Subcutaneous adipose tissue (tissue), 4 donors: ENCODE results near the gene USP28. TPM values are rescaled to one million over a fixed set of nuclear protein-coding genes. Genes with fewer than 3 reads are reported as not detected.

Experiments
- CTCF ChIP-seq: fragments of 450-650 bp; IDR thresholded peaks from one replicate; pipeline ENCODE4 v1.5.1; 2016; ENCODE audit warnings: low read depth, mild to moderate bottlenecking, control low read depth, antibody characterized with exemption, moderate library complexity
- total RNA-seq, 4 donors: library from RNA; depleted of rRNA; stranded (reverse); fragments of >200 nt; gene quantifications; one replicate each; pipeline ENCODE4 v1.1.0, GENCODE V29; 2016

USP28 gene
- total RNA-seq, 4 donors from 2014 or later, result 15.0 to 15.5 (median 15.1) TPM

GRCh38 chr11:113782134-113782533 lies 93.2 kb downstream of the USP28 start:
- no peak for TF ChIP-seq CTCF

DNA sequence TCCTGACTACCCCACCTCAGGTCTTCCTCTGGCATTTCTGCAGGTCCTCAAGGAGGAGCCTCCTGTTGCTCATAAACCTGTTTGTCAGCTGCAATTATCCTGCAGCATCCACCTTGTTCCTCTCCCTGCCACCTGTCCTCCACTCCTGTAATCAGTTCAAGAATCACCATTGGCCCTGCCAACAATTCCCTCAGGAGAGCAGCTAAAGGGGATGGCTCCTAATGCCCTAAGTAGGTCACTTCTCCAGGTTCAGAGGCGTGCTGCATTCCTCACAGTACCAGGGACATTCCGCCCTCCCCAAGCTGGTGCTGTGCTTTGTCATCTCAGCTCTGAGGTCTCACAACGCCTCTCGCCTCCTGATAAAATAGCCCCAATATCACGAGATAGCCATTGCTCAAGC lies 93.7 kb downstream of the USP28 start:
- no peak for TF ChIP-seq CTCF

DNA sequence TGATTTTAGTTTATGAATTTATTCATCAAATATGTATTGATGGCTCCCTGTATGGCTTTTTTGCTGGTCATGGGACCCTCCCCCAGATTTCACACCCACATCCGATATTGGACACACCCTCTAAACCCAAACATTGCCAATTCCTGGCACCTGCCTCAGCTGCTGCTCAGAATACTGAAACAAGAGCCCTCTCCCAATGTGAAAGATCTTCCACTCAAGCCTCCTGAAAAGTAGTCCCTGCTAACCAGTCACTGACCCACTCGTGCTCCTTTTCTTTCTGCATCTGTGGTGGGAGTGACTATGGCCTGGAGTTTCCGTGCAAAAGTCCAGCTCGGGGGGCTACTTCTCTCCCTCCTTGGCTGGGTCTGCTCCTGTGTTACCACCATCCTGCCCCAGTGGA lies 95.9 kb downstream of the USP28 start, which contains the start of gene CLDN25:
Gene CLDN25 (plus strand): TSS at position 301 of the 400 bp plus-strand sequence. CDS start 0 bp downstream, at position 301.
- no peak for TF ChIP-seq CTCF

GRCh38 chr11:113778111-113778910 lies 97.1 kb downstream of the USP28 start:
- no peak for TF ChIP-seq CTCF

- TF ChIP-seq CTCF, result no peak
Measured at GRCh38 chr11:113774174-113774503, 101.2 kb downstream of the USP28 start.

DNA sequence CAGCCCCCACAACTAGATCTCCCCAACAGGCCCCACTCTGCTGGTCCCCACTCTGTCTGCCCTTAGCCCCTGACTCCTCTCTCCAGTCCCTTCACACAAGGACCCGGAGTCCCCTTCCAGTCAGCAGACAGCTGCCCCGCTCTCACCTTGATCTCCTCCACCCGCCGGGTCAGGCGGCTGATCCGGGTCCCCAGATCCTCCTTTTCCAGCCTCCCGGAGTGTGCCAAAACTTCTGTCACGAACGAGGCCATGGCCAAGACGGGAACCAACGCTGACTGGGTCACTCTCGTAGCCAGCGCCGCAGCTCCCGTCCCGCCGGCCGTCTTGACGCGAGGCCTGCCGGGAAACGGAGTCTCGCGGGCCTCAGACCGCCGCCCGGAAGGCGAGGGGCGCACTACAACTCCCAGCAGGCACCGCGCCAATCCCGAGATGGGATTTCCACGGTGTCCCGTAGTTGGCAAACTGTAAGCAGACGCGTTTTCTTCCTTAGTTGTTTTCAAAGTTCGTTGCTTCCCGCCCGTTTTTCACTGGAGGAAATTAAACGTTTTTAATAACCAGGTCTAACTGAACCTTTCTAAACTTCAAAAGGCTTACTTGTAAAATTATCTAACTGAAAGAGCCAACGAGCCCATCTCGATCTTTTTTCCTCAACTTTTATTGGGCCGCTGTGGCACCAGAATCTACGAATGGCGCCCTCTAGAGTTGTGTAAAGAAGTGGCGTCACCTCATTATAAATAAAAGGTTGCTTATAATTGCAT lies 101.8 kb downstream of the USP28 start, which contains the start of gene ZW10:
Gene ZW10 (minus strand): TSS at position 277 of the 758 bp plus-strand sequence. CDS start 26 bp downstream, at position 251.
- TF ChIP-seq CTCF, result no peak

DNA sequence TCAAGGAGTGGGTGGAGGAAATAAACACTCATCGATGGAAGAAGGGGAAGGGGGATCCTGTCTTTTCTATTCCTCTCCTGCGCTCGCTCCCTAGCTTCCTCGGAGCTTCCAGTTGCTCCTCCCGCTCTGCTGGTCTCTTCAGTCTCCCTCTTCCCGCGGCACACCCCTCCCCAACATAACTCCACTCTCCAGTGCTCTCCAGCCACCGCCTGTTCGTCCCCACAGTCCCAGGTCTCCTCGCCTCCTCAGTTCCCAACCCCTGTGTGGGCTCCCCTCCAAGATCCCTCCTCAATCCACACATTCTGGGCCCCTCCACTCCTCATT lies 102.3 kb downstream of the USP28 start:
- no peak for TF ChIP-seq CTCF
